Subcutaneous adipose tissue (tissue), 4 donors: Measurements from ENCODE around the gene CHTF8. TPM values are rescaled to one million over a fixed set of nuclear protein-coding genes. Genes with fewer than 3 reads are reported as not detected.

ENCODE experiments used
- CTCF ChIP-seq: fragments of 450-650 bp; IDR thresholded peaks from one replicate; pipeline ENCODE4 v1.5.1; 2016; ENCODE audit warnings: low read depth, mild to moderate bottlenecking, control low read depth, antibody characterized with exemption, moderate library complexity
- total RNA-seq, 4 donors: library from RNA; depleted of rRNA; stranded (reverse); fragments of >200 nt; gene quantifications; one replicate each; pipeline ENCODE4 v1.1.0, GENCODE V29; 2016

CHTF8 gene
- total RNA-seq, 4 donors from 2014 or later: 54.3 to 74.2 (median 65.7) TPM

GRCh38 chr16:69118994-69119393 lies 13.4 kb downstream of the CHTF8 start:
- TF ChIP-seq CTCF: no peak

GRCh38 chr16:69118468-69118867 lies 13.9 kb downstream of the CHTF8 start:
- TF ChIP-seq CTCF: no peak

DNA sequence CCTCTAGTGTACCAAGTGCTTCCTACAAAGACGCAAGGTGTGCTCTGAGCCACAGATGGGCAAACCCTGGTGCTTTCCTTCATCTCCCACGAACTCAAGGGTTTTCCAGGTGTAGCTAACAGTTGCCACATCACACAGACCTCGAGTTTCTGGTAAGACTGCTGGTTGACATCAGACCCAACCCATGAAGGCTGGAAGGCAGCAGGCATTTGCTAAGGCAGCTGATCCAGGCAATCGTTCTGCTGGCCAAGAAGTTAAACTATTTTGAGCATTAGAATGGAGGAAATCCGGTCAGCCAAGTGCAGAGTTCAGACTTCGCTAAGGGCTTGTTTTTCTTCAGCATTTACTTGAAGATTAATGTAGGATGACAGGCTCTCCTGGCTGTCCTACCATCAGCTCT lies 15.5 kb downstream of the CHTF8 start:
- TF ChIP-seq CTCF: no peak

GRCh38 chr16:69116256-69116875 lies 16.0 kb downstream of the CHTF8 start:
- TF ChIP-seq CTCF: no peak

DNA sequence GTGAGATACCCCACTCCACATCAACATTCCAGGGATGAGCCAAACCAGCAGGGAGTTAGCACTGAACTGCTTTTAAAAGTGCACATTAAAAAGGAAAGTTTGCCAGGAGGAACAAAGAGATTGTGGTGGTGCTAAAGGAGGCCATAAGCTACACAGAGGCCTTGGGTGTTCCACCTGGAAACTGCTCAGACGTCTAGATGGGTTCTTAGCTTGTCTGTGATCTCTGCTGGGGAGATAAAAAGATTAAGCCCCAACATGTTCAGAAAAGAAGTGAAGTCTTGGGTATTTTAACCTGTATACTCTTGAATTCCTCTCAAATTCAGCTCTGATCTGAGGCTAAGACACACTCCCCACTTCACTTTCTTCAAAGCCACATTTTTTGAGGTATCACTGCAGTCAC lies 16.6 kb downstream of the CHTF8 start:
- no peak for TF ChIP-seq CTCF

DNA sequence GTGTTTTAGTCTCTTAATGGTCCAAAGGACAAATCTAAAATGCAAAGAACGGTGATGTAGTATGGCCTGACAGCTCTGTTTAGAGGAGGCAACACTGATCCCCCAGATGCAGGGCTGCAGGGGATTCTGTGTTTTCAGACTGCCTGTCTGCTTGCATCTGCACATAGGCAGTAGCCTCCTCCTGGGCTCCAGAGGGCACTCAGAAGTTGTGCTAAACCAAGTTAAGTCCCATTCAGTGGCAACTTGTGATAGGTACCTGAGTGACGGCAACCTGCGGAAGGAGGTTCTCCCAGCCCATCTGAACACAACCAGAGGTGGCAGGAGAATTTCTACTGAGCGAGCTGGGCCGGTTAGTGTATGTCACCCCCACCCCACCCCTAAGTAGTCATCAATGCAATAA lies 17.0 kb downstream of the CHTF8 start:
- TF ChIP-seq CTCF: no peak

GRCh38 chr16:69114976-69115355 lies 17.4 kb downstream of the CHTF8 start:
- no peak for TF ChIP-seq CTCF
